Measurements from ENCODE around the gene ESRP2. TPM values are rescaled to one million over a fixed set of nuclear protein-coding genes. Genes with fewer than 3 reads are reported as not detected.
A peak's percentile ranks its signal among the peaks of the same experiment; 100 is the strongest.

Gene ESRP2
- total RNA-seq, 3 donors from 2014 or later (not counting 1 experiment from before 2014, with no cell fraction given): not detected

DNA sequence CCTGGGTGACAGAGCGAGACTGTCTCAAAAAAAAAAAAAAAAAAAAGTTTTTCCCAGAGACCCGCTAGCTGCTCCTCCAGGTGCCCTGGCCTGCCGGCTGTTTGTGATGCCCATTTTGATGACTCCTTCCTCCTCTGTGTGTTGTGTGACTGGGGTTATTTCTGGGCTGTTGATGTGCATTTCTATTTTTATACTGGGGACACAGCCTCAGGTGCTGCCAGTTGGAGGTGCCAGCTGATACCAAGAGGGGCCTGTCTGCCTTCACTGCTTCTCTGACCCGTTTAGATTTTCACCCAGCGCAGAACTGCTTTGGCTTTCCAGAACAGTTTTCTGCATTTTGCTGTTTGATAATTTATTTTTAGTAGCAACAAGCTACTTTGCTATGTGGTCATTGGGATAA, 15.9 kb upstream of the ESRP2 start:
- intact Hi-C loops (cut with micrococcal nuclease): no loop called here
- Histone ChIP-seq H3K9me3 (ENCODE audit: control insufficient read depth, insufficient read depth, low read length) (no peaks in the 10 kb centered on the region), H3K27ac (ENCODE audit: low read length) (no peak overlapping the region), H3K4me1 (ENCODE audit: control insufficient read depth, insufficient read depth, low read length) (peaks cover 12% of the 10 kb centered on the region), H3K27me3 (ENCODE audit: control insufficient read depth, insufficient read depth, low read length) (no peaks in the 10 kb centered on the region), H3K4me3 (ENCODE audit: low read length) (no peak overlapping the region), H3K36me3 (ENCODE audit: control insufficient read depth, insufficient read depth, low read length) (peaks cover 9% of the 10 kb centered on the region)
- Mint-ChIP-seq H3K27ac (no peak overlapping the region), H3K4me1 (no peaks in the 10 kb centered on the region), H3K4me3 (no peak overlapping the region), H3K27me3 (ENCODE audit: low read depth in 2 of 2) (no peaks in the 10 kb centered on the region), H3K9me3 (no peaks in the 10 kb centered on the region), H3K36me3 (no peaks in the 10 kb centered on the region)
- WGBS (ENCODE audit: insufficient coverage): 63% methylated on average over 5 of the region's 5 CpGs
- ATAC-seq: no peak
- DNase-seq: no peak
- TF ChIP-seq, protein P1, sequence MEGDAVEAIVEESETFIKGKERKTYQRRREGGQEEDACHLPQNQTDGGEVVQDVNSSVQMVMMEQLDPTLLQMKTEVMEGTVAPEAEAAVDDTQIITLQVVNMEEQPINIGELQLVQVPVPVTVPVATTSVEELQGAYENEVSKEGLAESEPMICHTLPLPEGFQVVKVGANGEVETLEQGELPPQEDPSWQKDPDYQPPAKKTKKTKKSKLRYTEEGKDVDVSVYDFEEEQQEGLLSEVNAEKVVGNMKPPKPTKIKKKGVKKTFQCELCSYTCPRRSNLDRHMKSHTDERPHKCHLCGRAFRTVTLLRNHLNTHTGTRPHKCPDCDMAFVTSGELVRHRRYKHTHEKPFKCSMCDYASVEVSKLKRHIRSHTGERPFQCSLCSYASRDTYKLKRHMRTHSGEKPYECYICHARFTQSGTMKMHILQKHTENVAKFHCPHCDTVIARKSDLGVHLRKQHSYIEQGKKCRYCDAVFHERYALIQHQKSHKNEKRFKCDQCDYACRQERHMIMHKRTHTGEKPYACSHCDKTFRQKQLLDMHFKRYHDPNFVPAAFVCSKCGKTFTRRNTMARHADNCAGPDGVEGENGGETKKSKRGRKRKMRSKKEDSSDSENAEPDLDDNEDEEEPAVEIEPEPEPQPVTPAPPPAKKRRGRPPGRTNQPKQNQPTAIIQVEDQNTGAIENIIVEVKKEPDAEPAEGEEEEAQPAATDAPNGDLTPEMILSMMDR (IDR thresholded peaks at IDR 0.05): no peak

DNA sequence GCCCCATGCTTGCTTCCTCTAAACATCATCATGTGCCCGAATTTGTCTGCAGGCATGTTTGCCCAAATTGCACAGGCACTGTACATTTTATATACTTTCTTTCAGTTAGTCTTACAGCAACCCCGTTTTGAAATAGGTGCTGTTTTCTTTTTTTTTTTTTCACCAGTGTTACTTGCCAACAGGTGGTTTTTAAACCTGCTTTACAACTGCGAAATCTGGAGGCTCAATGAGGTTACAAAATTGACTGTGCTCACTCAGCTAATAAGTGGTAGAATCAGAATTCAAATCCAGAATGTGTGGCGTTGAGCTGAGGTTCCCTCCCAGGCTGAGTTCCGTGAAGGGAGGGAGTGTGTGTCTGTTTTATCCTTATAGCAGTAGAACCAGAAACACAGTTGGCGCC, 15.0 kb upstream of the ESRP2 start:
- H3K36me3 Mint-ChIP-seq: no peaks in the 10 kb centered on the region
- TF ChIP-seq, protein P1 (IDR thresholded peaks at IDR 0.05): no peak
- H3K27me3 Mint-ChIP-seq (ENCODE audit: low read depth in 2 of 2): no peaks in the 10 kb centered on the region
- H3K27me3 ChIP-seq (ENCODE audit: control insufficient read depth, insufficient read depth, low read length): no peaks in the 10 kb centered on the region
- H3K4me1 ChIP-seq (ENCODE audit: control insufficient read depth, insufficient read depth, low read length): peaks cover 21% of the 10 kb centered on the region
- DNase-seq (no peak), ATAC-seq (no peak)
- no peak overlapping the region for H3K4me3 ChIP-seq (ENCODE audit: low read length)
- peaks cover 9% of the 10 kb centered on the region for H3K36me3 ChIP-seq (ENCODE audit: control insufficient read depth, insufficient read depth, low read length)
- intact Hi-C loops (cut with micrococcal nuclease): no loop called here
- H3K27ac ChIP-seq (ENCODE audit: low read length): no peak overlapping the region
- 92% methylated on average over 6 of the region's 6 CpGs for WGBS (ENCODE audit: insufficient coverage)
- H3K4me1 Mint-ChIP-seq: peaks cover 6% of the 10 kb centered on the region in 2 donors
- H3K4me3 Mint-ChIP-seq: no peak overlapping the region
- no peaks in the 10 kb centered on the region for H3K9me3 Mint-ChIP-seq
- H3K9me3 ChIP-seq (ENCODE audit: control insufficient read depth, insufficient read depth, low read length): no peaks in the 10 kb centered on the region
- H3K27ac Mint-ChIP-seq: no peak overlapping the region

DNA sequence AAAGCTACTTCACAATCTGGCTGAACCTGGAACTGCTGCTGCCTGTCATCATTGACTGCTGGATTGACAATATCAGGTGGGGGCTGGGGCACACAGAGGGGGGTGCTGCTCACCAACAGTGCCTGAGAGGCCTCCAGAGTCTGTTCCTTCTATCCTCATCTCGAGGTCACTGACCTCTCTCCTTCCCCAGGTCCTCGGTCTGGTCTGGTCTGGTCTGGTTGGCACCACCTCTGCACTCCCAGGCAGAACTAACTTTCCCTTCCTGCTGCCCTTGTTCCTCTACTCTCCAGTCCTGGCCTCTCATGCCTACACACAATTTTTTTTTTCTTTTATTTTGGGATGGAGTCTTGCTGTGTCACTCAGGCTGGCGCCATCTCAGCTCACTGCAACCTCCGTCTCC, 13.4 kb upstream of the ESRP2 start:
- Mint-ChIP-seq H3K36me3 (no peaks in the 10 kb centered on the region), H3K27ac (no peak overlapping the region), H3K9me3 (no peaks in the 10 kb centered on the region), H3K4me1 (peaks cover 11 to 21% of the 10 kb centered on the region in 2 donors), H3K4me3 (no peak overlapping the region), H3K27me3 (ENCODE audit: low read depth in 2 of 2) (no peaks in the 10 kb centered on the region)
- intact Hi-C loops (cut with micrococcal nuclease): no loop called here
- ATAC-seq: no peak
- WGBS (ENCODE audit: insufficient coverage): 83% methylated on average over 4 of the region's 4 CpGs
- Histone ChIP-seq H3K36me3 (ENCODE audit: control insufficient read depth, insufficient read depth, low read length) (peaks cover 3% of the 10 kb centered on the region), H3K27ac (ENCODE audit: low read length) (no peak overlapping the region), H3K9me3 (ENCODE audit: control insufficient read depth, insufficient read depth, low read length) (no peaks in the 10 kb centered on the region), H3K27me3 (ENCODE audit: control insufficient read depth, insufficient read depth, low read length) (no peaks in the 10 kb centered on the region), H3K4me3 (ENCODE audit: low read length) (no peak overlapping the region), H3K4me1 (ENCODE audit: control insufficient read depth, insufficient read depth, low read length) (peaks cover 32% of the 10 kb centered on the region)
- DNase-seq: no peak
- TF ChIP-seq, protein P1 (IDR thresholded peaks at IDR 0.05): no peak

DNA sequence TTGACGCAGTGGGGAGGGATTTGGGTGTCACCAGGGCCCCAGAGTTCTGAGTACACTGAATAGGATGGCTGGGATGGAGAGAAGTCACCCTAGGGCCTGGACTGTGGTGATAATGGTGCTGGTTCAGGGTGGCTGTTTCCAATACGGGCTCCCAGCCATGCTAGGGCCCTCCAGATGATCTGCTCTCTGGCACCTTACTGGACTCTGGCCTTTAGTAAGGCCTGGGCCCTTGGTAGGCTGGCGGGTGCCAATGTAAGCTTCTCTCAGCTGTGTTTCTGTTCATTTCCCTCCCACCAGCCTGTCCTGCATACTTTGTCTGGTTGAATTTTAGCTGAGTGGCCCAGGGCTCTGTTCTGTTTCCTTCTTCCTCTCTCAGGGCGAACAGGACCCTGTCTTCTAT, 12.0 kb upstream of the ESRP2 start:
- Histone ChIP-seq H3K4me3 (ENCODE audit: low read length) (no peak overlapping the region), H3K27me3 (ENCODE audit: control insufficient read depth, insufficient read depth, low read length) (no peaks in the 10 kb centered on the region)

More for the DNA sequence above, 12.0 kb upstream of the ESRP2 start:
- no peaks in the 10 kb centered on the region for H3K27me3 Mint-ChIP-seq (ENCODE audit: low read depth in 2 of 2)
- H3K4me1 Mint-ChIP-seq: peaks cover 11 to 26% of the 10 kb centered on the region in 2 donors
- H3K36me3 Mint-ChIP-seq: no peaks in the 10 kb centered on the region
- H3K4me3 Mint-ChIP-seq: peak overlapping the region; percentile 9
- DNase-seq (no peak), ATAC-seq (no peak)
- TF ChIP-seq, protein P1 (IDR thresholded peaks at IDR 0.05): no peak
- no peaks in the 10 kb centered on the region for H3K9me3 Mint-ChIP-seq
- intact Hi-C loops (cut with micrococcal nuclease): no loop called here
- WGBS (ENCODE audit: insufficient coverage): 89% methylated on average over 3 of the region's 4 CpGs
- Histone ChIP-seq H3K27ac (ENCODE audit: low read length) (no peak overlapping the region), H3K4me1 (ENCODE audit: control insufficient read depth, insufficient read depth, low read length) (peaks cover 35% of the 10 kb centered on the region), H3K36me3 (ENCODE audit: control insufficient read depth, insufficient read depth, low read length) (peaks cover 3% of the 10 kb centered on the region), H3K9me3 (ENCODE audit: control insufficient read depth, insufficient read depth, low read length) (no peaks in the 10 kb centered on the region)
- H3K27ac Mint-ChIP-seq: peak overlapping the region in 1 of 2 donors; percentile 63

All from natural killer cell (primary cell).